Measurements from ENCODE around the gene MEX3C. TPM values are rescaled to one million over a fixed set of nuclear protein-coding genes. Genes with fewer than 3 reads are reported as not detected.

MEX3C gene
- 17.3 to 20.8 TPM (median 18.8 TPM) in 5 replicates for total RNA-seq (2022; extraction: Qiagen RNA extraction)

DNA sequence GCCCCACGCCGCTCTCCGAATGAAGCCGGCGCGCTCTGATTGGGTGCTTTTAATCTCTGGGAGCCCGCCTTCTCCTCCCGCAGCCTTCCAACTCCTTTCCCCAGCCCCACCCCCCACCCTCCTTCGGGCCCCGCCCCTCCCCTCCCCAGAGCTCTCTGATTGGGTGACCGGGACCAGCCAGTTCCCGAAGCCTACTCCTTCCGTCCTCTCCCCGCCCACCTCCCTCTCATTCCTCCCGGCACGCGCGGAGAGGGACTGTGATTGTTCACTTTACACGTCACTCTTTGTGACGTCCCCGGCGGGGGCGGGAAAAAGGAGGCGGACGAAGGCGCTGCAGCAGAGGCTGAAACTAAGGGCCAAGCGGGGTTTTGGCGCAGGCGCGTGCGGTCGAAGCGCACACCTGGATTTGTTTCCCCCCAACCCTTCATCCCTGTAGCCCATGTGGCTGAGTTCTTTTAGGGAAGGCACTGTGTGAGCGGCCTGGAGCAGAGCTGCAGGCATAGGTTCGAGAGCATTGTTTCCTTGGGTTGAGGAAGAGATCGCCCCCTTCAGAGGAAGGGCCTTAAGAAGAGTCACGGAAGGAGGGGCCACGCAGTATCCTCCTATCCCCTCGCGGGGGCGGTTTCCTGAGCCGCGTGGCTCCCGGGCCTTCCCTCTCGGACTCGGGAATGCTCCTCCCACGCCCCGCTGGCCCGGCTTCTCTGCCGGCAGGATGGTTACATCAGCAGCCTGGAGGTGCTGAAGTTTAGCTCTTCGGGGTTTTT is at the start of gene MEX3C:
MEX3C (minus strand) TSS at position 21 of the 764 bp plus-strand sequence. CDS start 361 bp downstream, outside the sequence.

Other genes with a start within 250 kb of the MEX3C start
- 4.3 to 5.0 TPM (median 4.8 TPM) in 5 replicates for gene ELAC1, start 229.6 kb downstream of the MEX3C start, total RNA-seq (2022; extraction: Qiagen RNA extraction)
- 42.7 to 59.7 TPM (median 57.0 TPM) in 5 replicates for gene SMAD4, start 167.5 kb downstream of the MEX3C start, total RNA-seq (2022; extraction: Qiagen RNA extraction)

Data from A549 treated with CORT108297 at 1 μM for 4 hours (cell line).